Suprapubic skin (tissue), 3 donors: ENCODE measurements around the gene OR4C15.

Experiments used
- CTCF ChIP-seq, 2 donors: fragments of 200-600 bp in 1 of 2; fragments of 450-650 bp in 1 of 2; sonication (generic) in 1 of 2; IDR thresholded peaks; one replicate each; pipeline ENCODE4 v1.5.1; 2016 to 2019; ENCODE audit warnings: antibody characterized with exemption in 2 of 2, mild to moderate bottlenecking in 1 of 2, moderate library complexity in 1 of 2
- POLR2AphosphoS5 ChIP-seq, 3 donors: sonication (generic); formaldehyde crosslinking; IDR thresholded peaks; one replicate each; pipeline ENCODE4 v1.6.1; 2017; ENCODE audit warnings: antibody characterized with exemption in 3 of 3

- TF ChIP-seq CTCF (IDR thresholded peaks at IDR 0.05) (no peak), POLR2AphosphoS5 (IDR thresholded peaks at IDR 0.05) (no peak)
Measured at GRCh38 chr11:55571828-55572227, 17.6 kb downstream of the OR4C15 start, which contains the start of gene OR4C16.
